A549 (cell line): ENCODE data around the gene ROR1. TPM values are rescaled to one million over a fixed set of nuclear protein-coding genes. Genes with fewer than 3 reads are reported as not detected.

ENCODE experiments used
- ATAC-seq, 2 experiments: fragments of 200-7000 bp in 1 of 2; fragments of >200 bp in 1 of 2; cut with Nextera tagmentation in 1 of 2; cut with Tn5 transposase in 1 of 2; 3 replicates each; pipeline versions ENCODE4 v1.8.0 to v1.9.1; 2018 to 2020; ENCODE audit warnings: mild to moderate bottlenecking in 1 of 2, moderate library complexity in 1 of 2
- CTCF ChIA-PET: fragments of 300-600 bp; sonication (Branson Sonifier 250); formaldehyde crosslinking; extraction: SDS; loops from one replicate; lab custom pipeline; 2021; ENCODE audit warnings: antibody characterized with exemption, inconsistent platforms; lab: Yijun Ruan, JAX
- POLR2A ChIA-PET: fragments of 350-600 bp; formaldehyde crosslinking; extraction: SDS; loops from one replicate; lab custom pipeline; 2021; ENCODE audit warnings: antibody characterized with exemption, inconsistent platforms; lab: Yijun Ruan, JAX
- DNase-seq, 2 experiments: peaks; one replicate each; pipeline versions ENCODE4 v3.0.0 to v3.0.0-alpha.2; 2011 to 2016; ENCODE audit warnings: low read depth in 1 of 2, low spot score in 1 of 2
- FAIRE-seq: peaks from 2 replicates; lab custom pipeline; 2011; peaks lifted over from hg19 to GRCh38; lab: Jason Lieb, UNC
- H3K27ac ChIP-seq, 2 experiments: fragments of >200 bp; sonication (Bioruptor Twin); formaldehyde crosslinking; 3 replicates each; pipeline ENCODE4 v1.5.1; 2016 to 2017
- H3K4me1 ChIP-seq: fragments of >200 bp; sonication (Bioruptor Twin); formaldehyde crosslinking; 3 replicates; pipeline ENCODE4 v1.6.1; 2016
- H3K4me2 ChIP-seq: fragments of >200 bp; sonication (Bioruptor Twin); formaldehyde crosslinking; 3 replicates; pipeline ENCODE4 v1.6.1; 2016
- H3K4me3 ChIP-seq: fragments of >200 bp; sonication (Bioruptor Twin); formaldehyde crosslinking; 3 replicates; pipeline ENCODE4 v1.5.1; 2016
- H3K9me3 ChIP-seq: fragments of >200 bp; sonication (Bioruptor Twin); formaldehyde crosslinking; 3 replicates; pipeline ENCODE4 v1.6.1; 2016
- BCL3 ChIP-seq: fragments of >200 bp; sonication (Bioruptor Twin); formaldehyde crosslinking; IDR thresholded peaks from 3 replicates; pipeline ENCODE4 v1.6.1; 2016
- CBX2 ChIP-seq: fragments of 200-600 bp; sonication (generic); IDR thresholded peaks from 2 replicates; pipeline ENCODE4 v1.6.1; 2016; ENCODE audit warnings: low read depth, mild to moderate bottlenecking, borderline replicate concordance
- CEBPB ChIP-seq, 2 experiments: fragments of >200 bp in 1 of 2; sonication (Bioruptor Twin) in 1 of 2; formaldehyde crosslinking in 1 of 2; IDR thresholded peaks; 2 replicates each; pipeline ENCODE4 v1.6.1; 2012 to 2016
- CHD4 ChIP-seq: fragments of 200-600 bp; sonication (generic); IDR thresholded peaks from 2 replicates; pipeline ENCODE4 v1.6.1; 2016; ENCODE audit warnings: antibody characterized with exemption, mild to moderate bottlenecking, borderline replicate concordance
- EHF ChIP-seq: fragments of 250-450 bp; sonication (Bioruptor Pico); IDR thresholded peaks from 2 replicates; pipeline ENCODE4 v1.5.0; 2020; ENCODE audit warnings: mild to moderate bottlenecking
- EP300 ChIP-seq, 2 experiments: fragments of >200 bp; sonication (Bioruptor Twin); formaldehyde crosslinking; IDR thresholded peaks; 2 replicates in 1 of 2; 3 replicates in 1 of 2; pipeline ENCODE4 v1.6.1; 2016 to 2017
- ESRRA ChIP-seq: fragments of 150-350 bp; IDR thresholded peaks from 2 replicates; pipeline ENCODE4 v1.6.1; 2014; ENCODE audit warnings: mild to moderate bottlenecking, low read length, borderline replicate concordance
- HES2 ChIP-seq: fragments of >200 bp; sonication (Bioruptor Twin); formaldehyde crosslinking; IDR thresholded peaks from 2 replicates; pipeline ENCODE4 v1.6.1; 2016
- HMGXB4 ChIP-seq: fragments of 250-450 bp; sonication (Bioruptor Pico); IDR thresholded peaks from 2 replicates; pipeline ENCODE4 v1.5.0; 2021; ENCODE audit warnings: mild to moderate bottlenecking, moderate library complexity, borderline replicate concordance
- HOXA7 ChIP-seq: fragments of 250-450 bp; sonication (Bioruptor Pico); IDR thresholded peaks from 2 replicates; pipeline ENCODE4 v1.5.0; 2020; ENCODE audit warnings: mild to moderate bottlenecking, moderate library complexity
- HOXB13 ChIP-seq: fragments of 250-450 bp; sonication (Bioruptor Pico); IDR thresholded peaks from 2 replicates; pipeline ENCODE4 v1.5.0; 2020; ENCODE audit warnings: low read depth, mild to moderate bottlenecking, moderate library complexity
- HOXB5 ChIP-seq: fragments of 250-450 bp; sonication (Bioruptor Pico); IDR thresholded peaks from 2 replicates; pipeline ENCODE4 v1.5.0; 2020; ENCODE audit warnings: mild to moderate bottlenecking, moderate library complexity
- MAX ChIP-seq: IDR thresholded peaks from 2 replicates; pipeline ENCODE4 v1.6.1; 2012
- MAZ ChIP-seq: fragments of 150-350 bp; IDR thresholded peaks from 2 replicates; pipeline ENCODE4 v1.6.1; 2014; ENCODE audit warnings: antibody characterized with exemption, low read depth, low read length, borderline replicate concordance
- NFE2L2 ChIP-seq: fragments of 150-350 bp; conservative IDR thresholded peaks from 2 replicates; pipeline ENCODE4 v1.6.1; 2014; ENCODE audit warnings: low read length
- NPAS2 ChIP-seq: fragments of 250-450 bp; sonication (Bioruptor Pico); IDR thresholded peaks from 2 replicates; pipeline ENCODE4 v1.8.0; 2022; ENCODE audit warnings: mild to moderate bottlenecking, moderate library complexity, borderline replicate concordance
- PHF8 ChIP-seq: fragments of 200-600 bp; sonication (generic); IDR thresholded peaks from 2 replicates; pipeline ENCODE4 v1.6.1; 2016; ENCODE audit warnings: low read depth, mild to moderate bottlenecking, antibody characterized with exemption, moderate library complexity, borderline replicate concordance
- POLR2A ChIP-seq: IDR thresholded peaks from 2 replicates; pipeline ENCODE4 v1.6.1; 2012; ENCODE audit warnings: mild to moderate bottlenecking, low read length
- POLR2AphosphoS2 ChIP-seq: conservative IDR thresholded peaks from 2 replicates; pipeline ENCODE4 v1.6.1; 2012; ENCODE audit warnings: low read length, improper control_type of control experiment, inconsistent platforms
- RARB ChIP-seq: fragments of 250-450 bp; sonication (Bioruptor Pico); IDR thresholded peaks from 2 replicates; pipeline ENCODE4 v1.8.0; 2021; ENCODE audit warnings: mild to moderate bottlenecking, moderate library complexity
- RCOR1 ChIP-seq: fragments of 150-350 bp; IDR thresholded peaks from 2 replicates; pipeline ENCODE4 v1.6.1; 2014; ENCODE audit warnings: antibody characterized with exemption, low read length, low read depth
- REST ChIP-seq: fragments of 200-600 bp; sonication (generic); IDR thresholded peaks from 2 replicates; pipeline ENCODE4 v1.6.1; 2016; ENCODE audit warnings: antibody characterized with exemption, mild to moderate bottlenecking, moderate library complexity
- RFX5 ChIP-seq: fragments of 450-650 bp; IDR thresholded peaks from 2 replicates; pipeline ENCODE4 v1.7.1; 2014; ENCODE audit warnings: antibody characterized with exemption, mild to moderate bottlenecking, moderate library complexity
- RNF2 ChIP-seq: fragments of 200-600 bp; sonication (generic); IDR thresholded peaks from 2 replicates; pipeline ENCODE4 v1.6.1; 2016; ENCODE audit warnings: low read depth, mild to moderate bottlenecking, antibody characterized with exemption, moderate library complexity, borderline replicate concordance
- SMC3 ChIP-seq: fragments of >200 bp; sonication (Bioruptor Twin); formaldehyde crosslinking; IDR thresholded peaks from 3 replicates; pipeline ENCODE4 v1.6.1; 2018; ENCODE audit warnings: inconsistent platforms
- TFCP2L1 ChIP-seq: fragments of 250-450 bp; sonication (Bioruptor Pico); IDR thresholded peaks from 2 replicates; pipeline ENCODE4 v1.5.0; 2021; ENCODE audit warnings: mild to moderate bottlenecking
- TP53 ChIP-seq: fragments of 250-450 bp; sonication (Bioruptor Pico); IDR thresholded peaks from 2 replicates; pipeline ENCODE4 v1.5.0; 2021; ENCODE audit warnings: mild to moderate bottlenecking, moderate library complexity
- ZFP36 ChIP-seq: fragments of 450-650 bp; IDR thresholded peaks from 2 replicates; pipeline ENCODE4 v1.6.1; 2014; ENCODE audit warnings: borderline replicate concordance; ENCODE audit not compliant: partially characterized antibody
- ZSCAN20 ChIP-seq: fragments of 250-450 bp; sonication (Bioruptor Pico); IDR thresholded peaks from 2 replicates; pipeline ENCODE4 v1.8.0; 2022; ENCODE audit warnings: mild to moderate bottlenecking, moderate library complexity
- WGBS: methylation state at CpG from one replicate; pipeline ENCODE4 v1.1.6; 2017; ENCODE audit errors: missing lambda C conversion rate; 5-methylcytosine and 5-hydroxymethylcytosine counted together
- polyA plus RNA-seq, 4 experiments: library from polyadenylated mRNA; depleted of rRNA in 3 of 4; stranded (reverse); fragments of >200 nt; fragmentation: RNase III in 1 of 4; extraction: RNeasy Plus Mini Kit Qiagen cat#74134 plus additional on column Dnase treatment in 1 of 4; gene quantifications; 2 replicates in 3 of 4; 3 replicates in 1 of 4; pipeline ENCODE4 v1.2.3, GENCODE V29; 2011 to 2017

The ROR1 gene
- polyA plus RNA-seq, 2 of the 4 experiments (the other 2 are of a cell fraction): 6.5 to 19.0 TPM

GRCh38 chr1:63797056-63797726 lies 23.4 kb downstream of the ROR1 start:
- Histone ChIP-seq H3K4me2 (0 out of 3 replicates have a peak overlapping the region, but pooled peaks have one; percentile 1), H3K4me3 (no peak overlapping the region), H3K27ac (0 out of 6 replicates have a peak overlapping the region, but pooled peaks of 1 of the 2 experiments have one; percentile 0), H3K9me3 (no peaks in the 10 kb centered on the region), H3K4me1 (peaks cover 49% of the 10 kb centered on the region)
- no peak for DNase-seq
- ChIA-PET CTCF (interaction anchor here (0.6 kb wide), 1 partner anchor 105 kb away, joined by 6 read pairs; no protein-coding TSS in a partner anchor), POLR2A (no interaction called here)
- 76% methylated on average over 7 of the region's 7 CpGs for WGBS
- no peak for ATAC-seq
- no peak for FAIRE-seq
- TF ChIP-seq CHD4 (no peak), CEBPB (IDR thresholded peaks at IDR 0.05) (no peak), NFE2L2 (no peak), EHF (CRISPR knock-in tag) (no peak), TP53 (CRISPR knock-in tag) (no peak), HOXA7 (no peak), NPAS2 (CRISPR knock-in tag) (no peak), ZSCAN20 (no peak), SMC3 (no peak), PHF8 (no peak), RFX5 (no peak)

GRCh38 chr1:63798284-63798683 lies 24.5 kb downstream of the ROR1 start:
- no peak for TF ChIP-seq TFCP2L1
- TF ChIP-seq CBX2: no peak
- TF ChIP-seq POLR2A: no peak
- TF ChIP-seq REST: no peak
- no peak for TF ChIP-seq HOXB13 (CRISPR knock-in tag)
- no peak for TF ChIP-seq HOXB5 (CRISPR knock-in tag)
- no peak for TF ChIP-seq RARB (CRISPR knock-in tag)
- no peak for TF ChIP-seq MAZ
- no peak for TF ChIP-seq EP300 (IDR thresholded peaks at IDR 0.05)
- no peak for TF ChIP-seq BCL3
- TF ChIP-seq RNF2: no peak
- TF ChIP-seq POLR2AphosphoS2: no peak
- TF ChIP-seq MAX: no peak
- TF ChIP-seq ESRRA: no peak
- TF ChIP-seq RCOR1: no peak
- no peak for TF ChIP-seq HES2
- no peak for TF ChIP-seq HMGXB4 (CRISPR knock-in tag)
- TF ChIP-seq TP53 (CRISPR knock-in tag): no peak
- no peak for TF ChIP-seq ZFP36
- TF ChIP-seq, all 56 proteins: peak for 0

More at GRCh38 chr1:63798284-63798683, 24.5 kb downstream of the ROR1 start:
- no peak overlapping the region for H3K27ac ChIP-seq
- DNase-seq (no peak), FAIRE-seq (no peak), ATAC-seq (no peak)
- H3K4me3 ChIP-seq: no peak overlapping the region
- no peak overlapping the region for H3K4me2 ChIP-seq
- 86% methylated on average over 2 of the region's 2 CpGs for WGBS
- ChIA-PET POLR2A (no interaction called here), CTCF (no interaction called here)
- H3K4me1 ChIP-seq: peaks cover 54% of the 10 kb centered on the region
- no peaks in the 10 kb centered on the region for H3K9me3 ChIP-seq
